NCI-H2196 treated with DMSO at 0.1 percent for 48 hours (cell line): Measurements from ENCODE around the gene VAV3.

ENCODE experiments used
- DNase-seq: peaks from one replicate; lab custom pipeline; 2025; ENCODE audit not compliant: unreplicated experiment; lab: John Stamatoyannopoulos, UW

VAV3 gene

DNA sequence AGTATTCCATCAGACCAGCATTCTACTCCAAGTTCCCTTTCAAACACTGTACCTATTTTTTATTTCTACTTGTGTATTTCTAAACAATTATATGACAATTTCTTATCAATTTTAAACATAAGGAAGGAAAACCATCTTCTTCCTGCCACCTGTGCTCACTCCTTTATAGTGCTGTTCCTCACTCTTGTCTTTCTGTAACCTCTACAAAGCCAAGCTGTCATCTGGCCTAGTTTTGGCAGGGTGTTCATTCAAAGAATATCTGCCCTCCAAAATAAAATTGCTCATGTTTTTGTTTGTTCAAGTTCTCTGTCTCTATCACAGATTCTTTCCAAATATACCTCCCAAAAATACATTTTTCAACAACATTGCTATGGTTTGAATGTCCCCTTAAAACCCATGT is 360.2 kb downstream of the VAV3 start:
- DNase-seq: no peak

DNA sequence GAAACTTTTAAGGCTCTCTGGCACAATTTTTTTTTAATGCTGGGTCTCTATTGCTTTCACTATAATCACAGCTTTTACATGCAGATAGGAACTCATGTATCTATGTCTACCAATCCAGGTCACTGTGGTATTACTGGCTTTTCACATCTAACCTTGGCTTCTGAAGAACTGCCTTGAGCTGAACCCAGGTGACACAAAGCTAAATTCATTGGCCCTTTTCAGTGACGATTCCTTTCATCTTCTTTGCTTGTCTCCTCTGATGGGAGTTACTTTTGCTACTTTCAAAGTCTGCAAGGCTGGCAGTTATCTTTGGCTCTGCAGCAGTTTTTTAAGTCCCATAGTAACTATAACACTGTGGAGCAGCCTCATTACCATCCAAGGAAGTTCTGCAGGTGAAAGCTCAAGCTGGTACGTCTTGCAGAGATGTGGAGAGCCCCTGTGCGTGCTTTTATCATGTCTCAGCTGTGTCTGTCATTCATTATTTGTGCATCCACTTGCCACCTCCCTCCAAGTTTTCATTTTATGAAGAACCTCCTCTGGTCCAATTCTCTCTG is 364.3 kb downstream of the VAV3 start:
- no peak for DNase-seq

DNA sequence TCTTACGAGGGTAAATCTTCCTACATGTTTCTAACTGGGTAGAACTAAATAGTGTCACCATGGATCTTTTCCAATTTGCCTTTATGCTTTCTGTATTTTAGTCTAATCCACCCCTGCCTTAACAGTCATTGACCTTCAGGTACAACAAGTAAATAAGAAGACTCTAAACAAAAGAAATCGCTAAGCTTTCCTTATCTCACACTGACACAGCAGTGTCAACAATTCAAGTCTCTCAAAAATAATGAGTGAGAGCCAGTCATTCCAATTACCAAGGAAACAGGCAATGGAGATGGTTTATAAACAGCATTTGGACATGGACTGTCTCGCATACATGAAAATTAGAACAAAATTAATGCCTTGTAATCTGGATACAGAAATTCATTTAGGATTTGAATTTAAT is 365.8 kb downstream of the VAV3 start:
- no peak for DNase-seq

DNA sequence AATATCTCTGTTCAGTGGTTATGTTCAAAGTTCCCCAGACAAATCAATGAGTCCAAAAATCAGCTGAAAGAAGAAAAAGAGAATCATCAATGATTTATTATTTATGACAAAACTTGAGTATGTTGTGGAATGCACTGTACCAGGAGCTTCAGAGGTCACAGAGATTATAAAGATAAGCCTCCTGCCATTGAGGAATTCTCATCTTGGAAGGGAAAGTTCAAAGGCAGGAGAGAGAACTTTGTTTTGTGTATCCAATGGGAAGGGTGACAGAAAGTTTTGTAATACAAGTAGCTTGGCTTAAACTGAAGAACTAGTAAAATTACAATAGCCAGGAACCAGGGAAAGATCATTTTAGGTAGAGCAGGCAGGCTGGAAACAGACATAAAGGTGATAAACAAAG is 367.7 kb downstream of the VAV3 start:
- no peak for DNase-seq

DNA sequence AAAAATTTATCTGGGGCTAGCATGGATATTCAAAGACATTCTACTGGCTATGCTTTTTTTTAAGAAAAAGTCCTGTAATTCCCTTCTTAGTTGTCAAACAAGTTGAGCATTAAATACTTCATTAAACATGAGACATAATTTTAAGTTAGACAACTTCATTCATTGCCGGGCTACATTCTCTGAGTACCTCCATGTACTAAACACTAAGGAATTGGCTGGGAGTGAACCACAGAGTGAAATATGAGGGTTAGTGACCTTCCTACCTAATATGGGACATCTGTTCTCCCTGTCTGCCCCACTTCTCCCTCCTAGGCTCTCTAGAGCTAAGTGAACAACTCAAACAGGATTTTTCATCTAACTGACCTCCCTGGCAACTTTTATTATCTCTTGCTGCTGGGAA is 370.4 kb downstream of the VAV3 start:
- DNase-seq: no peak

DNA sequence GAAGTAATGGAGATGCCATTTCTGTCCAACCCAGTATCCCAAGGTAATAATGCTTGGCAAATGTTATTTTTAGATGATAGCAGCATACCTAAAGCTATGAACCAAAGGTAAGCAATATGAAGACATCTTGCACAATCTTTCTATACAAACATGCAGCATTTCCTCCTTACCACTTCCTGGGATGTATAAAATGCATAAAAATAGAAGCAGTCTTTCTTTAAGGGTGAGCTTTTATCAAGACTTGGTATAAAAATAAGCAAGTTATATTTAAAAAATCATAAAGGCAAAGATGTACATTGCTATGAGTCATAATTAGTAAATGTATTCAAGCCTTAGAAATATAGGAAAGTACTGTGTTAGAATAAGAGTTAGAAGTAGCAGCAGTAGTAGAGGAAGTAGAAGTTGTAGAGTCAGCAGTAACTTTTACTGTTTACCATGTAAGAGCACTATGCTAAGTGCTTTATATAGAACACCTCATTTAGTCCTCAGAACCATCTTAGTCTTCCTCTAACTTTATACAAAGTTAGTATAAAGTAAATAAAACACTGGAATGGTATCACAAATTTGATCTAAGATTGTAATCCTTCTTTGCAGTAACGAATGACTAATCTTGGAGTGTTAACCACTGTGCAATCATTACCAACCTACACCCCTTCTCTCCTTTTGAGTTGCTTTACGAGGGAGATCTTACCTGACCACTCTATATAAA is 371.3 kb downstream of the VAV3 start:
- no peak for DNase-seq

DNA sequence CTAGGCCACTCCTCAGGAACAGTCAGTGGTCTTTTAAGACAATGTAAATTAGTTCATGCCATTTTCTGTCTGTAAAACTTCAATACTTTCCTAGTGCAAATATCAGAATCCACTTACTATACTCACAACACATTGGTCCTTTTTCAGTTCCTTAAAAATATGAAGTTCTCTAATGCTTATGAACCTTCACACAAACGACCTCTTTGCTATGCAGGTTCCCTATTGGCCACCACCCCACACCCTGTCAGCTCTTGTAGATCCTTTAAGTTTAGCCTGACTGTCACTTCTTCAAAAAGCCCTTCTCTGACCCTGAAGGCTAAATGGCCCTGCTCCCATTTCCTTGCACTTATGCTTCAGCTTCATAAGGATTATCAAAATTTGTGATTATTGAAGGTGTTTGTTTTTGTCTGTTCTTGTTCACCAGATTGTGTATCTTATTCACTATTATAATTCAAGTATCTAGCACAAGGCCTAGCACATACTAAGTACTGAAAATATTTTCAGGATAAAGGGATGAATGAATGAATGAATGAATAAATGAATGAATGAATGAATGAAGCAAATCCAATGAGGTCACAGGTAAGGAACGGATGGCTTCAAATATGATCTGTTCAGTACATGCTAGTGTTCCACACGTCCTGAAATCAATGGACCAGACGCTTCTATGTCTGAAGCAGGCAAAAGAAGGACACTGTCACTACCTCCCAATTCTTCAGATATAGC is 373.9 kb downstream of the VAV3 start:
- no peak for DNase-seq

DNA sequence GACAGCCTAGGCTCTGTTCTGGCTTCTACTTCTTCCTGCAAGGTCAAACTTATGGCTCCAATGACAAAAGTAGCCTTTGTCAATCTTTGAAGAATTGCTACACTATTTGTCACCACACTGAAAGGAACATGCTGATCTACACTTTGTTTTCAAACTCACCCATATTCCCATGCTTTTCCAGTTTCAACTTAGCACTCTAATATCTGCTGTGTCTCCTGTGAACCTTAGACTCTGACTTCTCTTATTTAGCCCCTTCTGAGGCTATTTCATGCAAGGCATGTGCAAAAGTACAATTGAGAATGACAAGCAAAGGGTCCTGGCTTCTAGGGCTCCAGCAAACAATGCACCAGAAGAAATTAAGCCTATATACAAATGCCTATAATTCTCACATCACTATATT is 374.9 kb downstream of the VAV3 start:
- no peak for DNase-seq

DNA sequence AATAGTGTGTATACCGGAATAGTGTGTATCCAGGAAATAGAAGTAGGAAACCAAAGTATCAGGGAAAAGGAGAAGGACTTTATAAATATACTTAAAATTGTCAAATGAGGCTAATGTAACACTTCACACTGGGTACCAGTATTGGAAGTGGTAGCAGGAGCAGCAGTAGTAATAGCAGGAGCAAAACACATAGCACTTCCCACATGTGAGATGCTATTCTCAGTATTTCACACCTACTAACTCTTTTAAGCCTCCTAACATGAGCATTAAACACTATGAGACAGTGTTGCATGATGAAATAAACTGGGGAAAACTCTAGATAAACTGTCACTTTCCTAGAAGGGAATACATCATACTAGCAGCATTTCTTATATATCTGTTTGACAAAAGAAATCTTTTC is 376.7 kb downstream of the VAV3 start:
- no peak for DNase-seq

DNA sequence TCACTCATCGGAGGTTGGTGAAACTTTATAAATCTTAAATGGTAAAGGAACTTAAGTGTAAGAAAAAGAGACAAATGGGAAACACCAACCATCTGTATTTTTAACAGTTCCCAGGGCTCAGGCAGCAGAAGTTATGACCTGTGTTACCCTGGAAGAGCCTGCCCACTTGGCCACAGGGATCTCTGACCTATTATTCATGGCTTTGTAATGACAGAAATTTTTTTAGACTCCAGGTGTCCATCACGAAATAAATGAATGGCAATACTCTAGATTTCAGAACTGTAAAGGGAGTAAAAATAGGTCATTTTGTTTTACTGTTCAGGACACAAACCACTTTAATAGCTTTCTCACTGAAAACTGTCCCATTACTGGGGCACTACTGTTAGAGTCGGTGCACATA is 389.8 kb downstream of the VAV3 start:
- no peak for DNase-seq

DNA sequence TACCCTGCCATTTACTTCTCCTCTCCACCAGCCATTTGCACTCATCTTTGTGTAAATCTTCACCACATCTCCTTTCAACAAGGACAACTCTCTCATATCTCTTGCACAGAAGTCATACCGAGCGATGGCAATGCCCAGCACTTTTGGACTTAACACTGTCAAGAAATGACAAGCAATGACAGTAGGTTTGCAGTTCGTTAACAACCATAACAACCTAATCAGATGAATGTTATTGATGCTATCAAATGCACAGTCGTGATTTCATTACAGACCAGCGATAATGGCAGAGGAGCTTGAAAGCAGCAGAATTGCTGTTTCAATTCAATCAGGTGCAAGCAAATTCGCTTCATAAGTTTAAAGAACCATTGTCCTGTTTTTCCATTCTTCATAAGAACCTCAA is 390.9 kb downstream of the VAV3 start:
- DNase-seq: no peak

DNA sequence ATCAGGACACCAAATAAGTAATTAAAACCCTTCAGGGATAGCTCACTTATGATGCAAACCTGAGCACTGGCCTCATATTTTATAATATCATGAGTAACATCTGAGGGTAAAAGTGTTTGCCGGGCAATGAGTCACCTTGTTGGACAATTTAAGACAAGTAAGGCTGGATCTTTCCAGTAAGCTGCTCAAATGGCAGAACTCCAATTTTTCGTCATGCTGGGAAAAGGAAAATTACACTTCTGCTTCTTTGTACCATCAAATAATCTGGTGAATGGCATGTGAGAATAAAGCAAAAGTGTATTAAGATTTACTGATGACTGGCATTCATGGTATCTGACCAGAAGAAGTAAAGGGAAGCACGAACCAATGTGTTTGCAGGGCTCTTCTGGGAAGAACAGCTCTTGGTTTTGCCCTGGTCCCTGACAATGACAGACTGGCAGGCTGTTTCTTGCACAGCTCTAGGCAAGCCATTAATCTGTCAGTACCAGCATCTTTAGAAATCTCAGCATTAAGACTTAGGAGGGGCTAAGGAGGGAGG is 392.2 kb downstream of the VAV3 start:
- DNase-seq: no peak

DNA sequence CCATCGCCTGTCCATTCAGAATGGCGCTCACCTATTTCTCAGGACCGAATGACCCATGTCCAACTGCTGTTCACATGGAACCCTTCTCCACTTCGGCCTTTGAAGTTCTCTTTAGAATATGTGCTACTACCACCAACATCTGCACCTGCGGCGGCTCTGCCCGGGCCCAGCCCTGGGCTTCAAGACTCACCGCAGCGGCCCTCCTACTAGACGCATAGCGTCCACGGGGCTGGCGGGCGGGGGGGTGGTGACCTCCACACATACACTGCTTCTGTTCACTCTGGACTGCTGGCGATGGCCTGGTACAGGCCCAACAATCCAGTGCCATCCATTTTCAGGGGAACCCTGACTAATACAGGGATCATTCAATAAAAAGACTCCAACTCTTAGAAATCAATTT is 394.2 kb downstream of the VAV3 start:
- DNase-seq: no peak

DNA sequence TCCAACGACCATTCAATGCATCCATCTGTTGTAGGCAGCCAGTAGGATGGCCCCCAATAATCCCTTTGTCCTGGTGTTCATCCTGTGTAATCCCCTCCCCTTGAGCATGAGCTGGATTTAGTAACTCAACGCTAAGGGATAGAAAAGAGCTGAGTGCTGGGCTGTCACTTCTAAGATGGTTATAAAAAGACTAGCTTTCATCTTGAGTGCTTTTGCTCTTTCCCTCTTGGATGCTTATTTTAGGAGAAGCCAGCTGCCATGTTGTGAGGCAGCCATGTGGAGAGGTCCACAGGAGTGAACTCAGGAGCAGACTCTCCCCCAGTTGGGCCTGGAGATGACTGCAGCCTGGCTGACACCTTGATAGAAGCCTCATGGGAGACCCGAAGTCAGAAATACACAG is 401.5 kb downstream of the VAV3 start:
- DNase-seq: no peak

DNA sequence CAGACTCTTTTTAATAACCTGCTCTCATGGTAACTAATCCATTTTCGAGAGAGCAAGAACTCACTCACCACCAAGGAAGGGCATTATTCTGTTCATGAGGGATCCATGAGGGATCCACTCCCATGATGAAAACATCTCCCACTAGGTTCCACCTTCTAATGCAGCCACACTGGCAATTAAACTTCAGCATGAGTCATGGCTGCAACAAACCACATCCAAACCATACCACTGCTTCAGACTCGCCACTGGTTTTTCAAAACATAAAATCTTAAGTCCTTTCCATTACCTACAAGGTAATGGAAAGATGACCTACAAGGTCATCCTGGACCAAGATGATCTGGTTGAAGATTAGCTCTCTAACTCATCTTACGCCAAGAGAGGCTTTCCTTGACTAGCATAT is 405.1 kb downstream of the VAV3 start:
- DNase-seq: no peak

DNA sequence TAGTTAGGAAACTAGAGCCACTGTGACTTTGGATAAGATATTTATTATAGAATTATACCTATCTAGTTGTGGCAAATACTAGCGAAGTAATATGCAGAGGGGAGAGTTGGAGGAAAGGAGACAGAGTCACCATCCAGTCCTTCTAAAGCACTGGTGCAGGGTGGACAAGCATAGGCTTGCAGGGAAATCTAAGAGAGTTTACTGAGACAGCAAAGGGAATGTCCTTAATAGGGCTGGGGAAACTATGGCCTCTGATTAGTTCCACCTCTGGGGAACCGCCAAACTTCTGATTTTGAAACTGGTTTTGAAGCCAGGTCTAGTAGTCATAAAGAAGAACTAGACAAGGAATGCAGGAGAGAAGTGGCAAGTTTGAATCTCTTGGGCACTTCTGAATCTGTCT is 407.9 kb downstream of the VAV3 start:
- DNase-seq: no peak

DNA sequence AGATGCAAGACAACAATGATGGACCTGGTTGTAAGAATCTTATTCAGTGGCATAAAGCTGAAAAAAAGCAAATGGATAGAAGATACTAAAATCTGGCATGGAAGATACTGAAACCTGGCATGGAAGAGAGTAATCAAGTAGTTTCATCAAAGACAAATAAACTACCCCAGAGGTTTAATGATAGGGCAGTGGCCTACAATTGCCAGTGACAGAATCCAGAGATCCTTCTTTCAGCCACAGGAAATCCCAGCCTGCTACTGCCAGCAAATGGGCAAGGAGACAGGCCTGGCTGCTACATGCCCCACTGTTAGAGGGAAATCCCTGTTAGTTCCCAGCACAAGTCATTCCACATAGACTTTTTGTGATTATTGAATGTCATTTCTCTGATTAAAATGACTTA is 409.4 kb downstream of the VAV3 start:
- DNase-seq: no peak

DNA sequence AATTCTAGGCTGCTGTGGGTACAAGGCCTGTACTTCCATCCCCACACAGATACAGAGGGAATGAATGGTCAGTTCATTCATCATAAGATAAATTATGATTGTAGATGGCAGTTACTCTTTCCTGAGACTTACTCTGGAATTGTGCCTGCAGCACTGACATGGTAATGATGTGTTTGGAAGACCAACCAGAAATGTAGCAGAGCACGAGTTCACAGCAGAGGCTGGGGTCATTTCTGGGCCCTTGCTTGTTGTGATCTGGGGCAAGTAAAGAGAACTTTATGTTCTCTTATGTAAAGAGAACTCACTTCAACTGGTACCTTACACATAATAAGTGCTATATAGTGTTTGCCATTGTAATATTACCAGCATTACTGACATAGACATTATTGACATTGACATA is 412.2 kb downstream of the VAV3 start:
- no peak for DNase-seq

DNA sequence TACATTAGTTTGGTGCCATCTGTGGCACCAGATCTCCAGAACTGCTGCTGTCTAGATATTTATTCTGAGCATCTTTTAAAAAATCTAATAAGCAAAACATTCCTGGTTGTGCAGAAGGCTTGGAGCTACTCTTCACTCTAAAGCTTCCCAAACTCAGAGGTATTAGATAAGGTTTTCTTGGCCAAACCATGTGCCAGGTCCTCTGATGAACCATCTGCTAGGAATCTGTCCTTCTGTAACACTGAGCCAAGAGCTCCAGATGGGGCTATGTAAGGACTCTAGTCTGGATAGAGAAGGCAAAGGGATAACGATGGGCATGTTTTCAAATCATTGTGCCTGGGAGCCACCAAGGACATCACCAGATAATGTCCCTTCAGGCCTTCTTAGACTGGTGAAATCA is 413.5 kb downstream of the VAV3 start:
- DNase-seq: no peak

DNA sequence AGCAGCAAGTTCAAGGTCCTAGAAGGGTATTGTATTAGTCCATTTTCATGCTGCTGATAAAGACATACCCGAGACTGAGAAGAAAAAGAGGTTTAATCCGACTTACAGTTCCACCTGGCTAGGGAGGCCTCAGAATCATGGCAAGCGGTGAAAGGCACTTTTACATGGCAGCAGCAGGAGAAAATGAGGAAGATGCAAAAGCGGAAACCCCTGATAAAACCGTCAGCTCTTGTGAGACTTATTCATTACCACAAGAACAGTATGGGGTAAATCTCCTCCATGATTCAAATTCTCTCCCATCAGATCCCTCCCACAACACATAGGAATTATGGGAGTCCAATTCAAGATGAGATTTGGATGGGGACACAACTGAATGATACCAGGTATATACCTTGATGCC is 414.6 kb downstream of the VAV3 start:
- DNase-seq: no peak

DNA sequence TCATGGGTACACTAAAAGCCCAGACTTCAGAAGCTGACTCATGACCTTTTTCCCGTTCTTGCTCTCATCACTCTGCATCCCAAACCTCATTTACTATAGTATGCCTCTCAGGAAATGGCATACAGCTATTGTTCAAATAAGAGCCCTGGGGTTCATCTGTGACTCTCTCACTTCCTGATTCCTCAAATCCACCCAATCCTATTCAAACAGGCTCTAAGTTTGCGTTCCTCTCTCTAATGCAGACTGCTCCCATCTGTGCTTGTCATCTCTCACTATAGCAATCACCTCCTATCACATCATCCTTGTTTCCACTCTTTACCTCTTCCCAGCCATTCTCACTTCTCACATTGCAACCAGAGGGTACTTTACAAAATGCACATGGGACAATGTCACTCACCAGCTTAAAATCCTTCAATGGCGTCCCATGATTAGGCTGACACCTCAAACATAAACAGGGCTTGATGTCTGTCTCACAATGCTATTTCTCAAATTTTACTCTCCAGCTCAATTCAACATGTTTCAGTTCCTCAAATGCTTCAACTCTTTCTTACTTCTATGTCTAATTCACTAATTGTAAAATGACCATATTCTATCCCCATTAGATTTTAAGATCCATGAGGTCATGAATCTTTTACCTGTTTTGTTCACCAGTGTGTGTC is 415.7 kb downstream of the VAV3 start:
- no peak for DNase-seq

DNA sequence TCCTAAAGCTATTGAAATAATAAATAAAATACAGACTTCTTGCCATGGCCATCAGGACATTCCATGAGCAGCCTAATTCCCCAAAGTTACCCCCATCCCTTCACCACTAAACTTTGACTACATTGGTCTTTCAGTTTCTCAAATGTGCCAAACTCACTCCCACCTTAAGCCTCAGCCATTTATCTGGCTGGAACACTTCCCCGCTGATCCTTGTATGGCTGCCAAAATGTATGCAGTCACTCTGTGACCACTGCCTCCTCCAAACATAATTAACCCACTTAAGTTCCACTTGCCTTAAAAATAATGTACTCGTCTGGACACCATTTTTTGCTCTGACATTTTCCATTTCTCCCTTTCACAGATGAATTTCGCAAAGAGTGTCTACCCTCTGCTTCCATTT is 416.7 kb downstream of the VAV3 start:
- DNase-seq: no peak
